IMR-90 (cell line): ENCODE results near the gene SUSD1. TPM values are rescaled to one million over a fixed set of nuclear protein-coding genes. Genes with fewer than 3 reads are reported as not detected.

Experiments
- ATAC-seq: fragments of 200-7000 bp; cut with Tn5 transposase; 2 replicates; pipeline ENCODE4 v1.9.1; 2020; ENCODE audit warnings: low read depth, mild to moderate bottlenecking, moderate library complexity
- BruUV-seq: library from RNA; stranded (reverse); fragments of 400-500 nt; replicated peaks from 2 replicates; lab custom pipeline; 2021; lab: Mats Ljungman, UMichigan
- CTCF ChIA-PET: fragments of 300-600 bp; formaldehyde crosslinking; extraction: SDS; loops from one replicate; lab custom pipeline; 2021; ENCODE audit warnings: antibody characterized with exemption; lab: Yijun Ruan, JAX
- POLR2A ChIA-PET: fragments of 300-600 bp; sonication (Branson Sonifier 250); formaldehyde crosslinking; loops from one replicate; lab custom pipeline; 2022; ENCODE audit warnings: antibody characterized with exemption; ENCODE audit not compliant: unreplicated experiment; lab: Charles Lee
- DNase-seq: peaks from one replicate; pipeline ENCODE4 v3.0.0; 2013
- H2AFZ ChIP-seq: replicated peaks from 2 replicates; pipeline ENCODE3; 2013; ENCODE audit warnings: low read length, mild to moderate bottlenecking; ENCODE audit not compliant: poor library complexity
- H2AK5ac ChIP-seq: 2 replicates; pipeline ENCODE4 v1.6.1; 2013; ENCODE audit warnings: low read depth, low read length, inconsistent platforms
- H2AK9ac ChIP-seq: replicated peaks from 2 replicates; pipeline ENCODE3; 2013; ENCODE audit warnings: mild to moderate bottlenecking, low read depth, low read length, moderate library complexity; ENCODE audit not compliant: poor library complexity
- H2BK120ac ChIP-seq: 2 replicates; pipeline ENCODE4 v1.6.1; 2013; ENCODE audit warnings: low read depth, low read length, inconsistent platforms
- H2BK15ac ChIP-seq: 3 replicates; pipeline ENCODE4 v1.6.1; 2013; ENCODE audit warnings: low read depth, low read length, inconsistent platforms
- H2BK20ac ChIP-seq: 2 replicates; pipeline ENCODE4 v1.6.1; 2013; ENCODE audit warnings: low read depth, mild to moderate bottlenecking, inconsistent platforms, low read length, moderate library complexity
- H2BK5ac ChIP-seq: 2 replicates; pipeline ENCODE4 v1.6.1; 2013; ENCODE audit warnings: mild to moderate bottlenecking, low read depth, low read length, inconsistent platforms; ENCODE audit not compliant: poor library complexity, severe bottlenecking
- H3K14ac ChIP-seq: replicated peaks from 2 replicates; pipeline ENCODE4 v1.6.1; 2013; ENCODE audit warnings: low read depth, low read length, inconsistent platforms
- H3K18ac ChIP-seq: 2 replicates; pipeline ENCODE4 v1.6.1; 2013; ENCODE audit warnings: low read depth, low read length, control low read depth
- H3K23ac ChIP-seq: 2 replicates; pipeline ENCODE4 v1.6.1; 2013; ENCODE audit warnings: low read depth, low read length, inconsistent platforms
- H3K27ac ChIP-seq: 2 replicates; pipeline ENCODE4 v1.5.1; 2013; ENCODE audit warnings: mild to moderate bottlenecking, control low read depth, low read length; ENCODE audit not compliant: insufficient read depth
- H3K27me3 ChIP-seq: 2 replicates; pipeline ENCODE4 v1.6.1; 2013; ENCODE audit warnings: low read length; ENCODE audit not compliant: control insufficient read depth, insufficient read depth
- H3K36me3 ChIP-seq: 2 replicates; pipeline ENCODE4 v1.6.1; 2013; ENCODE audit warnings: low read length, mixed read lengths; ENCODE audit not compliant: control insufficient read depth, insufficient read depth
- H3K4ac ChIP-seq: 2 replicates; pipeline ENCODE4 v1.6.1; 2013; ENCODE audit warnings: low read depth, low read length, inconsistent platforms
- H3K4me1 ChIP-seq: 2 replicates; pipeline ENCODE4 v1.6.1; 2013; ENCODE audit warnings: low read length, mixed read lengths; ENCODE audit not compliant: control insufficient read depth, insufficient read depth
- H3K4me2 ChIP-seq: 2 replicates; pipeline ENCODE4 v1.6.1; 2013; ENCODE audit warnings: low read depth, mild to moderate bottlenecking, control low read depth, low read length, moderate library complexity
- H3K4me3 ChIP-seq: 2 replicates; pipeline ENCODE4 v1.5.1; 2013; ENCODE audit warnings: low read depth, mild to moderate bottlenecking, control low read depth, low read length, moderate library complexity; ENCODE audit not compliant: insufficient read depth
- H3K56ac ChIP-seq: 2 replicates; pipeline ENCODE4 v1.6.1; 2013; ENCODE audit warnings: low read length, inconsistent platforms; ENCODE audit not compliant: insufficient read depth; ENCODE audit errors: extremely low read depth
- H3K79me1 ChIP-seq, 2 experiments: 2 replicates each; pipeline ENCODE4 v1.6.1; 2013; ENCODE audit warnings: low read length in 2 of 2, inconsistent platforms in 1 of 2, low read depth in 1 of 2
- H3K9ac ChIP-seq: 2 replicates; pipeline ENCODE4 v1.6.1; 2013; ENCODE audit warnings: low read depth, low read length, control low read depth
- H3K9me1 ChIP-seq: 2 replicates; pipeline ENCODE4 v1.6.1; 2013; ENCODE audit warnings: low read length, inconsistent platforms; ENCODE audit not compliant: insufficient read depth
- H3K9me3 ChIP-seq: 2 replicates; pipeline ENCODE4 v1.6.1; 2013; ENCODE audit warnings: low read length; ENCODE audit not compliant: control insufficient read depth, insufficient read depth
- H4K20me1 ChIP-seq: 2 replicates; pipeline ENCODE4 v1.6.1; 2013; ENCODE audit warnings: low read length, inconsistent platforms; ENCODE audit not compliant: insufficient read depth
- H4K5ac ChIP-seq: 2 replicates; pipeline ENCODE4 v1.6.1; 2013; ENCODE audit warnings: mild to moderate bottlenecking, low read depth, low read length, control low read depth
- H4K8ac ChIP-seq, 2 experiments: 2 replicates each; pipeline ENCODE4 v1.6.1; 2013; ENCODE audit warnings: low read depth in 2 of 2, low read length in 2 of 2, control low read depth in 1 of 2, inconsistent platforms in 1 of 2
- H4K91ac ChIP-seq: 2 replicates; pipeline ENCODE4 v1.6.1; 2013; ENCODE audit warnings: low read depth, low read length, inconsistent platforms; ENCODE audit not compliant: insufficient read depth
- CEBPB ChIP-seq: IDR thresholded peaks from 2 replicates; pipeline ENCODE4 v1.6.1; 2012; ENCODE audit warnings: low read depth, low read length, improper control_type of control experiment
- MAFK ChIP-seq: IDR thresholded peaks from 2 replicates; pipeline ENCODE4 v1.6.1; 2012; ENCODE audit warnings: low read depth, low read length, improper control_type of control experiment
- MXI1 ChIP-seq: IDR thresholded peaks from 2 replicates; pipeline ENCODE4 v1.6.1; 2012; ENCODE audit warnings: low read depth, mild to moderate bottlenecking, low read length, moderate library complexity, borderline replicate concordance
- NFE2L2 ChIP-seq: fragments of 150-350 bp; IDR thresholded peaks from 2 replicates; pipeline ENCODE4 v1.6.1; 2016; ENCODE audit warnings: low read depth, mild to moderate bottlenecking, low read length
- POLR2A ChIP-seq: IDR thresholded peaks from 2 replicates; pipeline ENCODE4 v1.6.1; 2012; ENCODE audit warnings: mild to moderate bottlenecking, low read depth, low read length
- RAD21 ChIP-seq: IDR thresholded peaks from 2 replicates; pipeline ENCODE4 v1.6.1; 2012; ENCODE audit warnings: low read length, improper control_type of control experiment
- WGBS, 2 experiments: methylation state at CpG; one replicate each; pipeline versions ENCODE4 v1.1.5 to v1.1.7; 2013; ENCODE audit warnings: missing lambda C conversion rate in 2 of 2; ENCODE audit not compliant: insufficient read length in 1 of 2; ENCODE audit errors: extremely low coverage in 2 of 2; 5-methylcytosine and 5-hydroxymethylcytosine counted together
- dilution Hi-C: fragments of 300-500 bp; cut with HindIII; formaldehyde crosslinking; loops from one replicate; pipeline ENCODE4 v1.14.3; 2018; ENCODE audit warnings: low sequenced_read_pairs; ENCODE audit not compliant: unreplicated experiment
- in situ Hi-C: fragments of 300-500 bp; cut with MboI; formaldehyde crosslinking; loops from 3 replicates; pipeline ENCODE4 v1.14.3; 2019; ENCODE audit warnings: low sequenced_read_pairs, inconsistent platforms, mixed read lengths
- intact Hi-C: fragments of 100-400 bp; cut with micrococcal nuclease; formaldehyde crosslinking; loops from 2 replicates; pipeline ENCODE4 v1.10.0; 2022
- polyA plus RNA-seq, 3 experiments: library from polyadenylated mRNA; depleted of rRNA; stranded (reverse); fragments of >200 nt; gene quantifications; 2 replicates each; pipeline ENCODE4 v1.2.3, GENCODE V29; 2012; ENCODE audit warnings: low replicate concordance in 1 of 3
- total RNA-seq: library from RNA; depleted of rRNA; stranded (reverse); fragments of >200 nt; gene quantifications from 2 replicates; pipeline ENCODE4 v1.2.3, GENCODE V29; 2012
- TF ChIP-seq, protein P1 (sequence below): fragments of 150-350 bp; IDR thresholded peaks from 2 replicates; pipeline ENCODE4 v1.6.1; 2017; ENCODE audit warnings: mild to moderate bottlenecking, antibody characterized with exemption, low read length, low read depth
- TF ChIP-seq, protein P2 (sequence below): conservative IDR thresholded peaks from 2 replicates; pipeline ENCODE4 v1.5.1; 2012; ENCODE audit warnings: mild to moderate bottlenecking, low read depth, low read length, improper control_type of control experiment

Gene SUSD1
- total and polyA plus RNA-seq, 2 of the 4 experiments (the other 2 are of a cell fraction) = 4.0 to 4.7 TPM

DNA sequence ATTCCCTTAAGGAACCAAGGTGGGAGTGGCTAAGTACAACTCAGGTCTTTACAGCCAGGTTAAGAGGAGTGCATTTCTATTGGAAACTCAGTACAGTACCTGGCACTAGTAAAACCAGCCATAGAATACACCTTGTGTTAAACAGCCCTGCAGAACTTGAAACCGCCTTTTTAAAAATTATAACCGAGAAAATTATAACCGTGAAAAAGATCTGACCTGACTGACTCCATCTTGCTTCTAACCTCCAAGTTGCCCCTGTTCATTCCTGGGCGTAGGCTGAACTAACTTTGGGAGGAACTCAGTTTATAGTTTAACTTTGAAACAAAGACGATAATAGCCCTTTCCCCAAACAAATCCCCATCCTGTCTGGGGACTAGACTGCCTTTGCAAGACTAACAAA, 132.3 kb downstream of the SUSD1 start:
- H3K9ac ChIP-seq = peak overlapping the region; percentile 31; the same call in 1 of the 2 replicates
- dilution Hi-C loops = no loop called here
- H3K4me3 ChIP-seq = no peak overlapping the region
- H4K91ac ChIP-seq = peak overlapping the region; percentile 98
- H3K4ac ChIP-seq = peak overlapping the region; percentile 100
- H2BK5ac ChIP-seq = peak overlapping the region; percentile 100
- peak overlapping the region; percentile 99 for H4K5ac ChIP-seq
- H3K4me1 ChIP-seq = peaks cover 31% of the 10 kb centered on the region
- no peaks in the 10 kb centered on the region for H3K27me3 ChIP-seq
- peaks cover 23% of the 10 kb centered on the region for H3K9me1 ChIP-seq
- ChIA-PET CTCF (interaction anchor here (0.5 kb wide), 1 partner anchor 168 kb away, joined by 3 read pairs; no protein-coding TSS in a partner anchor), POLR2A (interaction anchor here (1.1 kb wide), 1 partner anchor 32 kb away, joined by 3 read pairs; no protein-coding TSS in a partner anchor)
- H2AK9ac ChIP-seq = no peak overlapping the region
- in situ Hi-C loops = no loop called here
- H2AFZ ChIP-seq = no peak overlapping the region
- peaks cover 4% of the 10 kb centered on the region; the same call in 1 of the 2 replicates for H3K9me3 ChIP-seq
- intact Hi-C loops = no loop called here
- H2BK120ac ChIP-seq = peak overlapping the region; percentile 100
- WGBS, 2 experiments = no CpG with 5 or more reads among the region's 5 CpGs
- H3K18ac ChIP-seq = peak overlapping the region; percentile 92
- no peak for ATAC-seq
- no peak overlapping the region for H3K4me2 ChIP-seq
- H2AK5ac ChIP-seq = peak overlapping the region; percentile 97
- DNase-seq = no peak
- H3K27ac ChIP-seq = peak overlapping the region; percentile 91
- no peaks in the 10 kb centered on the region for H4K20me1 ChIP-seq
- H3K56ac ChIP-seq = peak overlapping the region; percentile 85
- TF ChIP-seq MXI1 = no peak
- TF ChIP-seq, protein P1, sequence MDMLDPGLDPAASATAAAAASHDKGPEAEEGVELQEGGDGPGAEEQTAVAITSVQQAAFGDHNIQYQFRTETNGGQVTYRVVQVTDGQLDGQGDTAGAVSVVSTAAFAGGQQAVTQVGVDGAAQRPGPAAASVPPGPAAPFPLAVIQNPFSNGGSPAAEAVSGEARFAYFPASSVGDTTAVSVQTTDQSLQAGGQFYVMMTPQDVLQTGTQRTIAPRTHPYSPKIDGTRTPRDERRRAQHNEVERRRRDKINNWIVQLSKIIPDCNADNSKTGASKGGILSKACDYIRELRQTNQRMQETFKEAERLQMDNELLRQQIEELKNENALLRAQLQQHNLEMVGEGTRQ = no peak
- TF ChIP-seq MAFK = no peak
- no peak for TF ChIP-seq NFE2L2
- no peak for TF ChIP-seq POLR2A
- no peak for TF ChIP-seq CEBPB
- TF ChIP-seq, protein P2, sequence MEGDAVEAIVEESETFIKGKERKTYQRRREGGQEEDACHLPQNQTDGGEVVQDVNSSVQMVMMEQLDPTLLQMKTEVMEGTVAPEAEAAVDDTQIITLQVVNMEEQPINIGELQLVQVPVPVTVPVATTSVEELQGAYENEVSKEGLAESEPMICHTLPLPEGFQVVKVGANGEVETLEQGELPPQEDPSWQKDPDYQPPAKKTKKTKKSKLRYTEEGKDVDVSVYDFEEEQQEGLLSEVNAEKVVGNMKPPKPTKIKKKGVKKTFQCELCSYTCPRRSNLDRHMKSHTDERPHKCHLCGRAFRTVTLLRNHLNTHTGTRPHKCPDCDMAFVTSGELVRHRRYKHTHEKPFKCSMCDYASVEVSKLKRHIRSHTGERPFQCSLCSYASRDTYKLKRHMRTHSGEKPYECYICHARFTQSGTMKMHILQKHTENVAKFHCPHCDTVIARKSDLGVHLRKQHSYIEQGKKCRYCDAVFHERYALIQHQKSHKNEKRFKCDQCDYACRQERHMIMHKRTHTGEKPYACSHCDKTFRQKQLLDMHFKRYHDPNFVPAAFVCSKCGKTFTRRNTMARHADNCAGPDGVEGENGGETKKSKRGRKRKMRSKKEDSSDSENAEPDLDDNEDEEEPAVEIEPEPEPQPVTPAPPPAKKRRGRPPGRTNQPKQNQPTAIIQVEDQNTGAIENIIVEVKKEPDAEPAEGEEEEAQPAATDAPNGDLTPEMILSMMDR = no peak
- TF ChIP-seq RAD21 = no peak
- H2BK20ac ChIP-seq = peak overlapping the region; percentile 99
- H3K79me1 ChIP-seq = peaks cover 17 to 43% of the 10 kb centered on the region in 2 experiments
- H4K8ac ChIP-seq = peak overlapping the region; percentile 72 to 98
- peak overlapping the region; percentile 94 for H2BK15ac ChIP-seq
- BruUV-seq = no TSS peak
- no peaks in the 10 kb centered on the region for H3K36me3 ChIP-seq
- peak overlapping the region; percentile 95 for H3K23ac ChIP-seq
- peak overlapping the region; percentile 98 for H3K14ac ChIP-seq
